A549 (cell line): ENCODE measurements around the gene STRBP.

Experiments used
- CTCF ChIP-seq: fragments of >200 bp; sonication (Bioruptor Twin); formaldehyde crosslinking; IDR thresholded peaks from 3 replicates; pipeline ENCODE4 v1.5.1; 2016
- HMGXB4 ChIP-seq: fragments of 250-450 bp; sonication (Bioruptor Pico); IDR thresholded peaks from 2 replicates; pipeline ENCODE4 v1.5.0; 2021; ENCODE audit warnings: mild to moderate bottlenecking, moderate library complexity, borderline replicate concordance
- MAX ChIP-seq: IDR thresholded peaks from 2 replicates; pipeline ENCODE4 v1.6.1; 2012

- TF ChIP-seq CTCF, result no peak
- TF ChIP-seq HMGXB4 (CRISPR knock-in tag), result no peak
- TF ChIP-seq MAX, result no peak
Measured at GRCh38 chr9:123174079-123174478, 94.3 kb downstream of the STRBP start.
